A673 (cell line): ENCODE results near the gene DAB1. TPM values are rescaled to one million over a fixed set of nuclear protein-coding genes. Genes with fewer than 3 reads are reported as not detected.

Experiments
- BruUV-seq: library from RNA; stranded (reverse); fragments of 400-500 nt; replicated peaks from 2 replicates; lab custom pipeline; 2021; lab: Mats Ljungman, UMichigan
- CTCF ChIA-PET: fragments of 300-600 bp; sonication (Branson Sonifier 250); formaldehyde crosslinking; loops from one replicate; lab custom pipeline; 2022; ENCODE audit warnings: antibody characterized with exemption; lab: Charles Lee
- POLR2A ChIA-PET: fragments of 300-600 bp; sonication (Branson Sonifier 250); formaldehyde crosslinking; loops from one replicate; lab custom pipeline; 2022; ENCODE audit warnings: antibody characterized with exemption; ENCODE audit not compliant: low non-redundant PET; lab: Charles Lee
- DNase-seq: peaks from one replicate; pipeline ENCODE4 v3.0.0-alpha.2; 2015; ENCODE audit warnings: low spot score
- H3K27ac ChIP-seq: fragments of 200-600 bp; sonication (generic); 2 replicates; pipeline ENCODE4 v1.5.1; 2016; ENCODE audit warnings: mixed run types, low read depth, mild to moderate bottlenecking, mixed read lengths, antibody characterized with exemption, low read length; ENCODE audit not compliant: poor library complexity, severe bottlenecking
- H3K27me3 ChIP-seq: fragments of 200-600 bp; sonication (generic); replicated peaks from 2 replicates; pipeline ENCODE4 v1.6.1; 2017; ENCODE audit warnings: mixed run types, low read depth, mild to moderate bottlenecking, mixed read lengths, antibody characterized with exemption, low read length; ENCODE audit not compliant: insufficient read depth, poor library complexity
- H3K36me3 ChIP-seq: fragments of 200-600 bp; sonication (generic); 2 replicates; pipeline ENCODE4 v1.6.1; 2016; ENCODE audit warnings: mixed run types, mild to moderate bottlenecking, mixed read lengths, antibody characterized with exemption, low read length; ENCODE audit not compliant: insufficient read depth, poor library complexity, severe bottlenecking
- H3K4me1 ChIP-seq: fragments of 200-600 bp; sonication (generic); 2 replicates; pipeline ENCODE4 v1.6.1; 2017; ENCODE audit warnings: mixed run types, mild to moderate bottlenecking, mixed read lengths, antibody characterized with exemption, low read length; ENCODE audit not compliant: insufficient read depth, poor library complexity, severe bottlenecking
- H3K4me3 ChIP-seq: fragments of 200-600 bp; sonication (generic); 2 replicates; pipeline ENCODE4 v1.5.1; 2016; ENCODE audit warnings: low read depth, mixed run types, mild to moderate bottlenecking, mixed read lengths, low read length; ENCODE audit not compliant: poor library complexity, severe bottlenecking
- H3K9me3 ChIP-seq: fragments of 200-600 bp; sonication (generic); 2 replicates; pipeline ENCODE4 v1.6.1; 2016; ENCODE audit warnings: mixed run types, low read depth, mild to moderate bottlenecking, mixed read lengths, antibody characterized with exemption, low read length; ENCODE audit not compliant: poor library complexity, severe bottlenecking
- EZH2 ChIP-seq: fragments of 200-600 bp; sonication (generic); IDR thresholded peaks from 2 replicates; pipeline ENCODE4 v1.6.1; 2017; ENCODE audit warnings: borderline replicate concordance, low read depth, mild to moderate bottlenecking, mixed read lengths, antibody characterized with exemption, low read length; ENCODE audit not compliant: poor library complexity, severe bottlenecking
- intact Hi-C: fragments of 100-400 bp; cut with micrococcal nuclease; formaldehyde crosslinking; loops from one replicate; pipeline ENCODE4 v1.10.0; 2022; ENCODE audit not compliant: unreplicated experiment
- total RNA-seq: library from RNA; stranded (reverse); gene quantifications from 2 replicates; pipeline ENCODE4 v1.2.3, GENCODE V29; 2021
- TF ChIP-seq, protein P1 (sequence below): fragments of 300-800, 200-600 bp; sonication (generic); conservative IDR thresholded peaks from 2 replicates; pipeline ENCODE4 v1.5.1; 2017; ENCODE audit warnings: low read depth, mild to moderate bottlenecking, antibody characterized with exemption, low read length, moderate library complexity, mixed read lengths

The DAB1 gene
- total RNA-seq, 1 experiment from 2014 or later, result 112 TPM

DNA sequence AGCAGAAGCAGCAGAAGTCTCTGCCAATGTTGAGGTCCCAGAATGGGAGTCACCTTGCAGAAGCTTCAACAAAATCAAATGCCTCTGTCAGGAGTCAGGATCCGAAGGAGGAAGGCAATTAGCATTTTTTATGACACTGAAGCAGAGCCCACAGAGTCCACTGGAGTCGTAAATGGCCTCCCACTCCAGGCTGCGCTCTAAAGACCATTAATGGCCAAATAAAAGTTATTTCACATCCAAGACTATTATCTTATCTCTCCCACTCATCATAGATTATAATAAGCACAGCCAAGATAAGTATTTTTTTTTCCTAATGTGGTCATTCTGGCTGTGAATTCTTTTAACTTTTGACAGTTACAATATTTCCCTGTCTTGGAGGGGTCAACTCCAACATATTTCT lies 267.0 kb downstream of the DAB1 start:
- no peak for DNase-seq
- H3K27me3 ChIP-seq, result no peaks in the 10 kb centered on the region
- no TSS peak for BruUV-seq
- no peak overlapping the region for H3K4me3 ChIP-seq
- no peaks in the 10 kb centered on the region for H3K9me3 ChIP-seq
- H3K4me1 ChIP-seq, result peaks cover 16% of the 10 kb centered on the region
- TF ChIP-seq, protein P1, sequence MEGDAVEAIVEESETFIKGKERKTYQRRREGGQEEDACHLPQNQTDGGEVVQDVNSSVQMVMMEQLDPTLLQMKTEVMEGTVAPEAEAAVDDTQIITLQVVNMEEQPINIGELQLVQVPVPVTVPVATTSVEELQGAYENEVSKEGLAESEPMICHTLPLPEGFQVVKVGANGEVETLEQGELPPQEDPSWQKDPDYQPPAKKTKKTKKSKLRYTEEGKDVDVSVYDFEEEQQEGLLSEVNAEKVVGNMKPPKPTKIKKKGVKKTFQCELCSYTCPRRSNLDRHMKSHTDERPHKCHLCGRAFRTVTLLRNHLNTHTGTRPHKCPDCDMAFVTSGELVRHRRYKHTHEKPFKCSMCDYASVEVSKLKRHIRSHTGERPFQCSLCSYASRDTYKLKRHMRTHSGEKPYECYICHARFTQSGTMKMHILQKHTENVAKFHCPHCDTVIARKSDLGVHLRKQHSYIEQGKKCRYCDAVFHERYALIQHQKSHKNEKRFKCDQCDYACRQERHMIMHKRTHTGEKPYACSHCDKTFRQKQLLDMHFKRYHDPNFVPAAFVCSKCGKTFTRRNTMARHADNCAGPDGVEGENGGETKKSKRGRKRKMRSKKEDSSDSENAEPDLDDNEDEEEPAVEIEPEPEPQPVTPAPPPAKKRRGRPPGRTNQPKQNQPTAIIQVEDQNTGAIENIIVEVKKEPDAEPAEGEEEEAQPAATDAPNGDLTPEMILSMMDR, result no peak
- TF ChIP-seq EZH2, result no peak
- H3K27ac ChIP-seq, result no peak overlapping the region
- intact Hi-C loops, result no loop called here
- CTCF ChIA-PET, result no interaction called here
- H3K36me3 ChIP-seq, result no peaks in the 10 kb centered on the region
- POLR2A ChIA-PET, result no interaction called here

DNA sequence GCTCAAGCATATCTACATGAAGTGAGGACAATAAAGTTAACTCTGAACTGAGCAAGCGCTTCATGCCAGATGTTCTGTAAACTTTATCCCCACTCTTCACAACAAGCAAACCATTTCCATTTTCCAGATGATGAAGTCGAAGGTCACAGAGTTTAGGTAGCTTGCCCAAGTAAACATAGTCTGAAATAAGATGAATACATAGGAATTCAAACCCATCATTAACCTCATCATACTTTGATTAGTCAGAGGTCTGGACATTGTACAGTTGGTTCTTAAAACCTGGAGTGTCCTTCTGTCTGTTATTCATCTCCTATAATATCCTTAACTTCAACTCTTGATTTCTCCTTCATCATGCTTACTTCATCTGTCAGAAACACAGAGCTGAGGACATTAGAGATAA lies 277.8 kb downstream of the DAB1 start:
- BruUV-seq, result no TSS peak
- CTCF ChIA-PET, result no interaction called here
- Histone ChIP-seq H3K9me3 (no peaks in the 10 kb centered on the region), H3K27me3 (no peaks in the 10 kb centered on the region), H3K36me3 (no peaks in the 10 kb centered on the region), H3K4me3 (no peak overlapping the region), H3K4me1 (no peaks in the 10 kb centered on the region), H3K27ac (no peak overlapping the region)
- POLR2A ChIA-PET, result no interaction called here
- no peak for DNase-seq
- no peak for TF ChIP-seq EZH2
- TF ChIP-seq, protein P1, result no peak
- intact Hi-C loops, result no loop called here

DNA sequence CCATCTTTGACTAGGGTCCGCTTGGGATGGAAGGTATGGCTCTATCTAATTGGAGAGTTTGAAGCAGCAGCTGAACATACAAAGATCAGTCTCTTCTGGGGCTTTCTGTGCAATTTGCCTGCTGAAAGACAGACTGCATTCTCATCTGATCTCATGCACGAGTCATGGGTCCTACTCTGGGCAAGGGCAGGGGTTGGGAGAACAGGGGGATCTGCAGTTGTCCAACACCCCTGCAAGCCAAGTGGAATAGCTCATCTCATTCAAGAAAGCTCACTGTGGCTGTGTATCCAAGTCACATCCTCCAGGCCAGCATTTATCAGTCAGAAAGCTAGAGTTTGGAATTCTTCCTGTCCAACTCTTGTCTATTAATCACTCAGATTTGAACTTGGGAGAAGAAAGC lies 280.9 kb downstream of the DAB1 start:
- ChIA-PET CTCF (no interaction called here), POLR2A (no interaction called here)
- H3K4me1 ChIP-seq, result no peaks in the 10 kb centered on the region
- no peaks in the 10 kb centered on the region for H3K27me3 ChIP-seq
- H3K27ac ChIP-seq, result no peak overlapping the region
- H3K36me3 ChIP-seq, result no peaks in the 10 kb centered on the region
- intact Hi-C loops, result no loop called here
- no TSS peak for BruUV-seq
- no peak overlapping the region for H3K4me3 ChIP-seq
- no peaks in the 10 kb centered on the region for H3K9me3 ChIP-seq
- TF ChIP-seq, protein P1, result no peak
- no peak for TF ChIP-seq EZH2
- DNase-seq, result no peak
